ENCODE results near the gene USP9X.
"Not testable (repeated sequence)": the region's sequence is repeated elsewhere in the genome, so short reads cannot be mapped to it uniquely, and the experiment has no call there.

Gene USP9X

DNA sequence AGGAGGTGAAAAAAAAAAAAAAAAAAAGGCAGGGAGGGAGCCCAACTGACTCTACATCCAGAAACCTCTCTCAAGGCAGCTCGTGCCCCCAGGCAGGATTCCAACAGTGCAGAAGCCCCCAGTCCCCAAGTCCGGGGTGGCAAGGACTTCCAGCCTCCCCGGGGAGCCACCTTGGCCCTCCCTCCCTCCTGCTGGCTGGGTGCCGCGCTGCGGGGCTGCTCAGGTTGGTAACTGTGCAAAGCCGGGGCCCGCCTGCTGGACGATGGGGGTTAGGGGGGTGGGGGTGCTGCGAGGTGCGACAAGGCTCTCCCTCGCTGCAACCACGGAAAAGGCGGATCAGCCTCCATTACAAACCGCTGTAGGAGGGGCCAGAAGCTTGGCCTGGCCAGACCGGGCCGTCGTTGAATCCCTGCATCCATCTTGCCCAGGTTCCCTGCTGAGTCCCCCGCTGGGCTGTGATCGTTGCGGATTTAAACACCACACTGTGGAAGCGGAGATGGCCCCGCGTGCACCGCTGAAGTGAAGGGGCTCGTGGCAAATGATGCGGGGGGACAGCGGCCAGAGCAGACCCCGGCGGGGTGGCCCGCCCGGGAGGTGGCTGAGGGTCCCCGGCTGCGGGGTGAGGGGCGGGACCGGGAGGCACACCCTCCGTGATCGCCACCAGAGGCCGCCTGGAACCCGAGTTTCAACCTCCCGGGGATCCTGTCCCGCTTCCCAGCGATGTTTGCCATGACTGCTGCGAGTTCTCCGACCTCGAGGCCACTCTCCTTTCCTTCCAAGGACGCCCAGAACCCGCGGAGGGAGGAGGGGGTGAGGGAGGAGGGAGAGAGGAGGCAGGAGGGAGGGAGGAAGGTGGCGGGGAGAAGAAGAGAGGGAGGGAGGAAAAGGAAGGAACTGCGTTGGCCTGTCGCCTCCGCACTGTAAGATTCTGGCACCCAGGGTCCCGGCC is 190.7 kb downstream of the USP9X start:
- in situ Hi-C loops (cut with HindIII; ENCODE audit: low sequenced_read_pairs) = no loop called here

DNA sequence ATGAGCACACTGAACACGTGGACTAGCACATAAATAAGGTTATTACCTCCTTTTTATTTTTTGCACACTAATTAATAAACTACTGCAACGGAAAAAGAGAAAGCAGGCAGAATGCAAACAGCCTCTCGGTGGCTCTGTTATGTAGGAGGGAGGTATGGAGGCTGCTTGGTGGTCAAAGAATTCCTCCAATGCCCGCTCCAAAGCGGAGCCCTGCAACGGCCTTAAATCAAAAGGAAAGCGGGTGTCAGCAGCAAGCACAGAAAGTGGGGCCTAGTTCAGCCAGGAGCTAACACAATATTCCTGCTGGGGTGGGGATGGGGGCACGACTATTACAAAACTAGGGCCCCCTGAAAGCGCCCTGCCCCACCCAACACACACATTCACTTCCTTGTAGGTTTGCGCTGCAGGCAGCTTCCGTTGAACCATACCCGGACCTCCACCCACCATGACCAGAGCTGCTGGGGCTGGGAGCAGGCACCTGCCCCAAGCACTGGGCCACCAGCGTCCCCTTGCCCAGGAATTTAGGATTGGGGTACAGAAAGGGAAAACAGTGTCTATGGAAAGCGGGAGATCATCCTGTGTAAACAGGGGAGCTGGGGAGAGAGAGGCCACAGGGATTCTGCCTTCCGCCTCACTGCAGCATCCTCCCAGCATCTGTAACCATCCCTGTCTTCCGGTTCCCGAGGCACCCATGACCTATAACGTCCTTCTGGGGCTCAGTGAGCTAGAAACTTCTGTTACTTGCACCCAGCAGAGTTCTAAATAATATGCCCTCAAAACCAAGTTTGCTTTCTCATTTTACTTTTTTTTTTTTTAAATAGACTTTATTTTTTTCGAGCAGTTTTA is 191.6 kb downstream of the USP9X start:
- in situ Hi-C loops (cut with HindIII; ENCODE audit: low sequenced_read_pairs) = no loop called here

DNA sequence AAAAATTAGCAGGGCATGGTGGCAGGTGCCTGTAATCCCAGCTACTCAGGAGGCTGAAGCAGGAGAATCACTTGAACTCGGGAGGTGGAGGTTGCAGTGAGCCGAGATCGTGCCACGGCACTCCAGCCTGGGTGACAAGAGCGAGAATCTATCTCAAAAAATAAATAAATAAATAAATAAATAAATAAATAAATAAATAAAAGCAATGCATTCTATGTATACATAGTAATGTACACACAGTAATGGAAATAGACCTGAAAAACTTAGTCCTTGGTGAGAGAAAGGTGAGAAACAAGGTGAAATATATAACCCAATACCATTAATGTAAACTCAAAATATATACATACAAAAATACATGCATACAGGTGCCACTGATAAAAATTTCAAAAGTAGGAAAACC is 197.1 kb downstream of the USP9X start:
- in situ Hi-C loops (cut with HindIII; ENCODE audit: low sequenced_read_pairs) = not testable (repeated sequence)

DNA sequence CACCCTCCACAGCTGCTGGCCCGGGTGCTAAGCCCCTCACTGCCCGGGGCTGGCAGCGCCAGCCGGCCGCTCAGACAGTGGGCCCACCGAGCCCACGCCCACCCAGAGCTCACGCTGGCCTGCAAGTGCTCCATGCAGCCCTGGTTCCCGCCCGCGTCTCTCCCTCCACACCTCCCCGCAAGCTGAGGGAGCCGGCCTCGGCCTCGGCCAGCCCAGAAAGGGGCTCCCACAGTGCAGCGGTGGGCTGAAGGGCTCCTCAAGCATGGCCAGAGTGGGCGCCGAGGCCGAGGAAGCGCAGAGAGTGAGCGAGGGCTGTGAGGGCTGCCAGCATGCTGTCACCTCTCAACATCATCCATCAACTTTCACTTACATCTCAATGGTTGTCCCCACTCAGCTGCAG is 200.7 kb downstream of the USP9X start:
- in situ Hi-C loops (cut with HindIII; ENCODE audit: low sequenced_read_pairs) = not testable (repeated sequence)
